Stimulated activated effector memory CD8-positive, alpha-beta T cell treated with anti-CD3 and anti-CD28 coated beads, Interleukin-12 subunit alpha, Interleukin-12 subunit beta, amount 100 ng/mL, for 72 hours (primary cell): ENCODE results near the gene KLK8.
A peak's percentile ranks its signal among the peaks of the same experiment; 100 is the strongest.
"Not testable (repeated sequence)": the region's sequence is repeated elsewhere in the genome, so short reads cannot be mapped to it uniquely, and the experiment has no call there.

ENCODE experiments used
- ATAC-seq: fragments of 150-1000 bp; cut with Tn5 transposase; 2 replicates; pipeline ENCODE4 v1.10.0; 2021
- DNase-seq, 2 donors: peaks; one replicate each; pipeline ENCODE4 v3.0.0; 2021 to 2022; ENCODE audit warnings: low spot score in 2 of 2
- H3K27ac Mint-ChIP-seq: one replicate; pipeline ENCODE4 v1.8.0; 2022; ENCODE audit warnings: mild to moderate bottlenecking, mixed read lengths
- H3K36me3 Mint-ChIP-seq: one replicate; pipeline ENCODE4 v1.8.0; 2022; ENCODE audit warnings: mild to moderate bottlenecking, mixed read lengths
- H3K4me1 Mint-ChIP-seq: one replicate; pipeline ENCODE4 v1.8.0; 2022; ENCODE audit warnings: mixed read lengths
- H3K4me3 Mint-ChIP-seq: one replicate; pipeline ENCODE4 v1.8.0; 2022; ENCODE audit warnings: mild to moderate bottlenecking, mixed read lengths
- H3K9me3 Mint-ChIP-seq: one replicate; pipeline ENCODE4 v1.8.0; 2022; ENCODE audit warnings: mixed read lengths

Gene KLK8

GRCh38 chr19:51005248-51005647 is 3.8 kb upstream of the KLK8 start:
- H3K4me3 Mint-ChIP-seq = no peak overlapping the region
- DNase-seq (no peak), ATAC-seq (no peak)
- no peaks in the 10 kb centered on the region for H3K9me3 Mint-ChIP-seq
- no peaks in the 10 kb centered on the region for H3K4me1 Mint-ChIP-seq
- no peaks in the 10 kb centered on the region for H3K36me3 Mint-ChIP-seq
- H3K27ac Mint-ChIP-seq = no peak overlapping the region

- Mint-ChIP-seq H3K9me3 (no peaks in the 10 kb centered on the region), H3K27ac (peak overlapping the region; percentile 69), H3K4me3 (no peak overlapping the region), H3K4me1 (no peaks in the 10 kb centered on the region), H3K36me3 (no peaks in the 10 kb centered on the region)
- DNase-seq = no peak
- no peak for ATAC-seq
Measured at GRCh38 chr19:51003316-51003715, 1.9 kb upstream of the KLK8 start.

GRCh38 chr19:51002542-51003311 is 1.3 kb upstream of the KLK8 start:
- H3K36me3 Mint-ChIP-seq = no peaks in the 10 kb centered on the region
- DNase-seq (no peak), ATAC-seq (no peak)
- no peaks in the 10 kb centered on the region for H3K4me1 Mint-ChIP-seq
- H3K4me3 Mint-ChIP-seq = no peak overlapping the region
- peak overlapping the region; percentile 69 for H3K27ac Mint-ChIP-seq
- no peaks in the 10 kb centered on the region for H3K9me3 Mint-ChIP-seq

- H3K9me3 Mint-ChIP-seq = no peaks in the 10 kb centered on the region
- H3K4me3 Mint-ChIP-seq = no peak overlapping the region
- H3K27ac Mint-ChIP-seq = no peak overlapping the region
- no peaks in the 10 kb centered on the region for H3K36me3 Mint-ChIP-seq
- DNase-seq = no peak
- no peak for ATAC-seq
- H3K4me1 Mint-ChIP-seq = no peaks in the 10 kb centered on the region
Measured at GRCh38 chr19:51002089-51002532, 707 bp upstream of the KLK8 start.

- ATAC-seq = no peak
- no peak overlapping the region for H3K4me3 Mint-ChIP-seq
Measured at GRCh38 chr19:51000981-51001380, 423 bp downstream of the KLK8 start.

GRCh38 chr19:51000426-51000825 is 978 bp downstream of the KLK8 start:
- no peak for ATAC-seq

More at GRCh38 chr19:51000981-51001380, 423 bp downstream of the KLK8 start:
- Mint-ChIP-seq H3K27ac (no peak overlapping the region), H3K9me3 (no peaks in the 10 kb centered on the region), H3K36me3 (no peaks in the 10 kb centered on the region), H3K4me1 (no peaks in the 10 kb centered on the region)
- no peak for DNase-seq

GRCh38 chr19:50998686-50999085 is 2.7 kb downstream of the KLK8 start:
- Mint-ChIP-seq H3K4me1 (no peaks in the 10 kb centered on the region), H3K4me3 (no peak overlapping the region)

More at GRCh38 chr19:51000426-51000825, 978 bp downstream of the KLK8 start:
- Mint-ChIP-seq H3K4me1 (no peaks in the 10 kb centered on the region), H3K36me3 (no peaks in the 10 kb centered on the region), H3K4me3 (no peak overlapping the region), H3K9me3 (no peaks in the 10 kb centered on the region), H3K27ac (no peak overlapping the region)
- no peak for DNase-seq

GRCh38 chr19:50998061-50998460 is 3.3 kb downstream of the KLK8 start:
- no peaks in the 10 kb centered on the region for H3K4me1 Mint-ChIP-seq
- DNase-seq = no peak
- H3K27ac Mint-ChIP-seq = no peak overlapping the region

More at GRCh38 chr19:50998686-50999085, 2.7 kb downstream of the KLK8 start:
- no peak for DNase-seq
- H3K36me3 Mint-ChIP-seq = no peaks in the 10 kb centered on the region
- ATAC-seq = no peak
- H3K27ac Mint-ChIP-seq = no peak overlapping the region
- H3K9me3 Mint-ChIP-seq = no peaks in the 10 kb centered on the region

GRCh38 chr19:50994129-50994528 is 7.3 kb downstream of the KLK8 start:
- no peak overlapping the region for H3K4me3 Mint-ChIP-seq
- no peaks in the 10 kb centered on the region for H3K4me1 Mint-ChIP-seq
- ATAC-seq (no peak), DNase-seq (no peak)
- H3K27ac Mint-ChIP-seq = no peak overlapping the region
- no peaks in the 10 kb centered on the region for H3K36me3 Mint-ChIP-seq
- no peaks in the 10 kb centered on the region for H3K9me3 Mint-ChIP-seq

More at GRCh38 chr19:50998061-50998460, 3.3 kb downstream of the KLK8 start:
- ATAC-seq = no peak
- H3K4me3 Mint-ChIP-seq = no peak overlapping the region
- H3K9me3 Mint-ChIP-seq = no peaks in the 10 kb centered on the region
- H3K36me3 Mint-ChIP-seq = no peaks in the 10 kb centered on the region

- Mint-ChIP-seq H3K27ac (no peak overlapping the region), H3K9me3 (no peaks in the 10 kb centered on the region), H3K36me3 (no peaks in the 10 kb centered on the region), H3K4me1 (no peaks in the 10 kb centered on the region), H3K4me3 (no peak overlapping the region)
- ATAC-seq (no peak), DNase-seq (no peak)
Measured at GRCh38 chr19:50992666-50993035, 8.8 kb downstream of the KLK8 start.

GRCh38 chr19:50984416-50984815 is 17.0 kb downstream of the KLK8 start:
- not testable (repeated sequence) for H3K4me3 Mint-ChIP-seq, H3K36me3 Mint-ChIP-seq, H3K4me1 Mint-ChIP-seq, DNase-seq, H3K9me3 Mint-ChIP-seq, H3K27ac Mint-ChIP-seq, ATAC-seq

GRCh38 chr19:50983625-50984292 is 17.6 kb downstream of the KLK8 start, which contains the start of gene KLK7:
Gene KLK7 (minus strand): TSS chr19:50983917. CDS start chr19:50982399, 1,518 bp downstream.
- H3K9me3 Mint-ChIP-seq = no peaks in the 10 kb centered on the region

GRCh38 chr19:50982186-50982585 is 19.2 kb downstream of the KLK8 start:
- H3K4me3 Mint-ChIP-seq = no peak overlapping the region
- no peaks in the 10 kb centered on the region for H3K4me1 Mint-ChIP-seq
- no peaks in the 10 kb centered on the region for H3K9me3 Mint-ChIP-seq

More at GRCh38 chr19:50983625-50984292, 17.6 kb downstream of the KLK8 start, which contains the start of gene KLK7:
- H3K4me3 Mint-ChIP-seq = no peak within 1 kb of the TSS
- DNase-seq (no peak), ATAC-seq (no peak)
- no peak within 1 kb of the TSS for H3K27ac Mint-ChIP-seq
- no peaks in the 10 kb centered on the region for H3K4me1 Mint-ChIP-seq
- no peaks in the 10 kb centered on the region for H3K36me3 Mint-ChIP-seq

GRCh38 chr19:50981587-50982146 is 19.7 kb downstream of the KLK8 start:
- Mint-ChIP-seq H3K27ac (no peak overlapping the region), H3K9me3 (no peaks in the 10 kb centered on the region), H3K36me3 (no peaks in the 10 kb centered on the region), H3K4me1 (no peaks in the 10 kb centered on the region), H3K4me3 (no peak overlapping the region)
- no peak for DNase-seq
- peak; percentile 47 for ATAC-seq

More at GRCh38 chr19:50982186-50982585, 19.2 kb downstream of the KLK8 start:
- ATAC-seq (no peak), DNase-seq (no peak)
- no peaks in the 10 kb centered on the region for H3K36me3 Mint-ChIP-seq
- H3K27ac Mint-ChIP-seq = no peak overlapping the region

- Mint-ChIP-seq H3K36me3 (no peaks in the 10 kb centered on the region), H3K4me3 (no peak overlapping the region), H3K27ac (no peak overlapping the region), H3K4me1 (no peaks in the 10 kb centered on the region), H3K9me3 (no peaks in the 10 kb centered on the region)
- no peak for ATAC-seq
- no peak for DNase-seq
Measured at GRCh38 chr19:50980208-50980607, 21.2 kb downstream of the KLK8 start.
